GM21786 (cell line): ENCODE data around the gene FNTB.

Experiments used
- ATAC-seq: cut with Tn5 transposase; IDR thresholded peaks from one replicate; pipeline ENCODE4 v1.9.1; 2021; ENCODE audit not compliant: unreplicated experiment

FNTB gene

GRCh38 chr14:65044596-65044959 lies 57.9 kb downstream of the FNTB start:
- no peak for ATAC-seq

- ATAC-seq = no peak
These were observed 58.3 kb downstream of the FNTB start for GRCh38 chr14:65045006-65045405.

- no peak for ATAC-seq
These were observed 59.0 kb downstream of the FNTB start for GRCh38 chr14:65045709-65046108.

GRCh38 chr14:65052832-65053231 lies 66.1 kb downstream of the FNTB start:
- ATAC-seq = no peak

GRCh38 chr14:65053466-65053865 lies 66.8 kb downstream of the FNTB start:
- no peak for ATAC-seq

- no peak for ATAC-seq
These were observed 67.9 kb downstream of the FNTB start for GRCh38 chr14:65054471-65055085.

GRCh38 chr14:65057695-65058094 lies 71.0 kb downstream of the FNTB start:
- ATAC-seq = no peak

GRCh38 chr14:65062096-65063075 lies 75.7 kb downstream of the FNTB start:
- no peak for ATAC-seq

GRCh38 chr14:65065719-65066118 lies 79.0 kb downstream of the FNTB start:
- ATAC-seq = no peak

GRCh38 chr14:65069874-65070413 lies 83.2 kb downstream of the FNTB start:
- ATAC-seq = no peak

- ATAC-seq = no peak
These were observed 83.8 kb downstream of the FNTB start for GRCh38 chr14:65070471-65070976.

GRCh38 chr14:65071544-65071943 lies 84.8 kb downstream of the FNTB start:
- no peak for ATAC-seq

GRCh38 chr14:65072256-65072655 lies 85.6 kb downstream of the FNTB start:
- ATAC-seq = no peak

- ATAC-seq = no peak
These were observed 86.2 kb downstream of the FNTB start for GRCh38 chr14:65072937-65073336.

GRCh38 chr14:65073605-65074201 lies 87.0 kb downstream of the FNTB start:
- no peak for ATAC-seq

- ATAC-seq = no peak
These were observed 87.9 kb downstream of the FNTB start for GRCh38 chr14:65074449-65075150.

- no peak for ATAC-seq
These were observed 89.1 kb downstream of the FNTB start for GRCh38 chr14:65075628-65076325.

- no peak for ATAC-seq
These were observed 90.6 kb downstream of the FNTB start for GRCh38 chr14:65077318-65077717.

- no peak for ATAC-seq
These were observed 92.5 kb downstream of the FNTB start for GRCh38 chr14:65079201-65079600.

- no peak for ATAC-seq
These were observed 93.1 kb downstream of the FNTB start for GRCh38 chr14:65079768-65080167.
